ENCODE results near the gene FFAR1. TPM values are rescaled to one million over a fixed set of nuclear protein-coding genes. Genes with fewer than 3 reads are reported as not detected.

The FFAR1 gene
- total and polyA plus RNA-seq, 11 donors: not detected

GRCh38 chr19:35331551-35332214 lies 16.0 kb upstream of the FFAR1 start:
- TF ChIP-seq POLR2A (IDR thresholded peaks at IDR 0.05) (no peak), CTCF (IDR thresholded peaks at IDR 0.05) (no peak)
- Histone ChIP-seq H3K4me1 (no peaks in the 10 kb centered on the region), H3K9me3 (no peaks in the 10 kb centered on the region), H3K36me3 (no peaks in the 10 kb centered on the region), H3K27ac (no peak overlapping the region), H3K4me3 (no peak overlapping the region), H3K27me3 (peaks cover 0 to 48% (median 9%) of the 10 kb centered on the region in 9 donors)
- DNase-seq: peak in 1 of 5 donors; percentile 9
- intact Hi-C loops (cut with DNase I): no loop called here
- WGBS, 4 donors: 81 to 90% (median 87%) methylated on average over 14 of the region's 14 CpGs
- no peak for ATAC-seq

- Histone ChIP-seq H3K4me3 (no peak overlapping the region), H3K27me3 (peaks cover 0 to 48% (median 9%) of the 10 kb centered on the region in 9 donors)
Observed at GRCh38 chr19:35332817-35333216, 14.9 kb upstream of the FFAR1 start.

GRCh38 chr19:35334144-35334753 lies 13.5 kb upstream of the FFAR1 start:
- no peaks in the 10 kb centered on the region for H3K36me3 ChIP-seq
- DNase-seq (peak in 1 of 5 donors; percentile 2), ATAC-seq (no peak)
- WGBS, 4 donors: 84 to 90% (median 89%) methylated on average over 10 of the region's 10 CpGs
- H3K27ac ChIP-seq: no peak overlapping the region
- intact Hi-C loops (cut with DNase I): no loop called here
- TF ChIP-seq POLR2A (IDR thresholded peaks at IDR 0.05) (no peak), CTCF (IDR thresholded peaks at IDR 0.05) (no peak)
- H3K4me1 ChIP-seq: no peaks in the 10 kb centered on the region
- no peaks in the 10 kb centered on the region for H3K9me3 ChIP-seq
- peaks cover 0 to 43% (median 7%) of the 10 kb centered on the region in 9 donors for H3K27me3 ChIP-seq
- H3K4me3 ChIP-seq: no peak overlapping the region

More at GRCh38 chr19:35332817-35333216, 14.9 kb upstream of the FFAR1 start:
- Histone ChIP-seq H3K27ac (no peak overlapping the region), H3K9me3 (no peaks in the 10 kb centered on the region), H3K4me1 (no peaks in the 10 kb centered on the region), H3K36me3 (no peaks in the 10 kb centered on the region)
- DNase-seq: no peak
- TF ChIP-seq POLR2A (IDR thresholded peaks at IDR 0.05): no peak
- no peak for TF ChIP-seq CTCF (IDR thresholded peaks at IDR 0.05)
- ATAC-seq: no peak
- intact Hi-C loops (cut with DNase I): loop anchor here in 1 of 10 donors (1.0 kb wide), 1 partner anchor 9 kb away; no protein-coding TSS in a partner anchor
- 47 to 55% (median 51%) methylated on average over 12 of the region's 12 CpGs for WGBS, 4 donors

GRCh38 chr19:35336166-35336955 lies 11.3 kb upstream of the FFAR1 start:
- 77 to 85% (median 81%) methylated on average over 21 of the region's 21 CpGs for WGBS, 4 donors
- ATAC-seq (no peak), DNase-seq (peak in 1 of 5 donors; percentile 9)

More at GRCh38 chr19:35336166-35336955, 11.3 kb upstream of the FFAR1 start:
- TF ChIP-seq CTCF (IDR thresholded peaks at IDR 0.05) (no peak), POLR2A (IDR thresholded peaks at IDR 0.05) (no peak)
- intact Hi-C loops (cut with DNase I): no loop called here
- Histone ChIP-seq H3K36me3 (no peaks in the 10 kb centered on the region), H3K4me1 (no peaks in the 10 kb centered on the region), H3K9me3 (no peaks in the 10 kb centered on the region), H3K4me3 (no peak overlapping the region), H3K27ac (no peak overlapping the region), H3K27me3 (peaks cover 0 to 27% (median 5%) of the 10 kb centered on the region in 9 donors)
